ENCODE data around the gene PACRG.

The PACRG gene

DNA sequence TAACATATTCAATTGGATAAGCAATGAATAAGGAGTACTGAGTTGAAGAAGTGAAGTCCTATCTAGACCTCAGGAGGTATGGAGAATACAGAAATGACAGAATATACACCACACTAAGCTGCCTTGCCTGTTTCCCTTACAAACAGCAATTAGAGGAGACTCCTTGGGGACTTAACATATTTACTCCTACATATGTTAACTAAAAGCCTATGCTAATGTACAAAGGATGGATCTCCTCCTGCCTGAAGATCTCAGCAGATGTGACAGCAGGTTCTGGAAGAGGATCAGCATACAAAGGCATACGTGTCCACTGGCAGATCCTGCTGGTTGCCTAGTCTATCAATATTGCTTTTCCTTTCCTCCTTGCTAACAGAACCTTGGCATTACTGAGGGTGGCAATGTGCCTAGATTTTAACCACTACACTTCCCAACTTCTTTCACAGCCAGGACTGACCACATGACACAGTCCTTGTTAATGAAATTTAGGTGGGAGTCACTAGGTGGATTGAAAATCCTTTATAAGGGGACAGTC lies 29.8 kb upstream of the PACRG start:
- Histone ChIP-seq H3K27me3 (ENCODE audit: control insufficient read depth, insufficient read depth, low read length) (no peaks in the 10 kb centered on the region), H3K36me3 (ENCODE audit: control insufficient read depth, insufficient read depth, low read length) (no peaks in the 10 kb centered on the region), H3K4me1 (ENCODE audit: control insufficient read depth, insufficient read depth, low read length) (no peaks in the 10 kb centered on the region), H3K4me3 (ENCODE audit: low read length) (no peak overlapping the region), H3K9ac (ENCODE audit: low read length) (no peak overlapping the region), H3K9me3 (ENCODE audit: control insufficient read depth, low read length) (no peaks in the 10 kb centered on the region)

DNA sequence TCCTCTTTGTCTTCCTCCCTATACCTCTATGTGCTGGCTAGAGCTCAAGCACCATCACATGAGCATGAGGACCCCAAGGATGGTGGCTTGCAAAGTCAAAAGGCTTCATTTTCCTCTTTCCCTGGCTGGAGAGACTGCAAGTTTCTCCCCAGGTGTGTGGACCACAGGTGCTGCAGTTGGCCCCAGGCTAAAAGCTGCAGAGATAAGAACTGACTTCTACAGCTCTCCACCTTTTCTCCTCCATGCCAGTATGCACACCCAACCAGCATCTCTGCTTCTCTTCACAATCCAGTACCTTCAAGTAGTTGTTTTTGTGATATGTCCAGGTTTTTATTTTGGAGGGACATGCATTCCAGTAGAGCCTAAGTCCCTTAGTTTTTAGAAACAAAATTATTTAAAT lies 29.3 kb upstream of the PACRG start:
- Histone ChIP-seq H3K9me3 (ENCODE audit: control insufficient read depth, low read length) (no peaks in the 10 kb centered on the region), H3K36me3 (ENCODE audit: control insufficient read depth, insufficient read depth, low read length) (no peaks in the 10 kb centered on the region), H3K4me1 (ENCODE audit: control insufficient read depth, insufficient read depth, low read length) (no peaks in the 10 kb centered on the region), H3K4me3 (ENCODE audit: low read length) (no peak overlapping the region), H3K27me3 (ENCODE audit: control insufficient read depth, insufficient read depth, low read length) (no peaks in the 10 kb centered on the region), H3K9ac (ENCODE audit: low read length) (no peak overlapping the region)

DNA sequence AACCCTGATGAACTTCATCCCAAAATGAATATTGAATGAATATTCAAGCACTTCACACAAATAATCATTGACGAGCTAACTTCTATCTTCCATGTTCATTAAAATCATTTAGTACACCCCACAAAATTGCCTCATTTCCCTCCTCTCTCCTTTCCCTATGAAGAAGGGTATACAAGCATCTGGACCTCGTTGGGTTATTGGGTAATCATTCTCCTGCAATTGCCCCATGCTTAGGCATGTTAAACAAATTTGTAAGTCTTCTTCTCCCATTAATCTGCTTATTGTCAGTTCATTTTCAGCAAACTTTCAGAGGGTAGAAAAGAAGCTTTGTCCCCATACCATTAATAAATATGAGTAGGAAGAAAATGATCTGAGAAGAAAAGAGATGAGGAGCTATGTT lies 27.8 kb upstream of the PACRG start:
- Histone ChIP-seq H3K27me3 (ENCODE audit: control insufficient read depth, insufficient read depth, low read length) (no peaks in the 10 kb centered on the region), H3K4me3 (ENCODE audit: low read length) (no peak overlapping the region), H3K4me1 (ENCODE audit: control insufficient read depth, insufficient read depth, low read length) (no peaks in the 10 kb centered on the region), H3K9ac (ENCODE audit: low read length) (no peak overlapping the region), H3K36me3 (ENCODE audit: control insufficient read depth, insufficient read depth, low read length) (no peaks in the 10 kb centered on the region), H3K9me3 (ENCODE audit: control insufficient read depth, low read length) (no peaks in the 10 kb centered on the region)

GRCh38 chr6:162700966-162701365 lies 26.8 kb upstream of the PACRG start:
- Histone ChIP-seq H3K9me3 (ENCODE audit: control insufficient read depth, low read length) (no peaks in the 10 kb centered on the region), H3K4me1 (ENCODE audit: control insufficient read depth, insufficient read depth, low read length) (no peaks in the 10 kb centered on the region), H3K36me3 (ENCODE audit: control insufficient read depth, insufficient read depth, low read length) (no peaks in the 10 kb centered on the region), H3K27me3 (ENCODE audit: control insufficient read depth, insufficient read depth, low read length) (no peaks in the 10 kb centered on the region), H3K9ac (ENCODE audit: low read length) (no peak overlapping the region), H3K4me3 (ENCODE audit: low read length) (no peak overlapping the region)

GRCh38 chr6:162701551-162701950 lies 26.2 kb upstream of the PACRG start:
- Histone ChIP-seq H3K4me1 (ENCODE audit: control insufficient read depth, insufficient read depth, low read length) (no peaks in the 10 kb centered on the region), H3K4me3 (ENCODE audit: low read length) (no peak overlapping the region), H3K36me3 (ENCODE audit: control insufficient read depth, insufficient read depth, low read length) (no peaks in the 10 kb centered on the region), H3K9me3 (ENCODE audit: control insufficient read depth, low read length) (no peaks in the 10 kb centered on the region), H3K9ac (ENCODE audit: low read length) (no peak overlapping the region), H3K27me3 (ENCODE audit: control insufficient read depth, insufficient read depth, low read length) (no peaks in the 10 kb centered on the region)

- Histone ChIP-seq H3K27me3 (ENCODE audit: control insufficient read depth, insufficient read depth, low read length) (no peaks in the 10 kb centered on the region), H3K9me3 (ENCODE audit: control insufficient read depth, low read length) (no peaks in the 10 kb centered on the region), H3K36me3 (ENCODE audit: control insufficient read depth, insufficient read depth, low read length) (no peaks in the 10 kb centered on the region), H3K4me3 (ENCODE audit: low read length) (no peak overlapping the region), H3K4me1 (ENCODE audit: control insufficient read depth, insufficient read depth, low read length) (no peaks in the 10 kb centered on the region), H3K9ac (ENCODE audit: low read length) (no peak overlapping the region)
Measured at GRCh38 chr6:162702446-162702845, 25.3 kb upstream of the PACRG start.

GRCh38 chr6:162704001-162704400 lies 23.8 kb upstream of the PACRG start:
- H3K27me3 ChIP-seq (ENCODE audit: control insufficient read depth, insufficient read depth, low read length): no peaks in the 10 kb centered on the region

DNA sequence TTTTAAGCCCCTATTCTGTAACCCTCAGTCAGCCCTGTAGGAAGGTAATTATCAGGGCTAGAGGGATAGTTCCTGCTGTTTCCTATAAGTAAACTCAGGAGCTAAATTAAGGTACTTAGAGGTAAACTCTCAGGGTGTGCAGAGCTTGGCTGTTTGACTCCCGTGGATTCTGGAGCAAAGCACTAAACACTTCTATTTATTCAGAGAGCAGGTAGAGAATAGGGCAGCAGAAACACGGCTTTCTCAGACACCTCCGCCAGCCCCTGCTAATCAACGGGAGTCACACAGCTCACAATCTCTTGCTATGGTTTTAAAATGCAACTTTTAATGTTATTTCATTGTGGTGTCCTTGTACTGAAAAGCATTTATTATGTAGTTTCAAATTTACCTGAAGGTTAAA lies 22.0 kb upstream of the PACRG start:
- no peaks in the 10 kb centered on the region for H3K27me3 ChIP-seq (ENCODE audit: control insufficient read depth, insufficient read depth, low read length)
- H3K36me3 ChIP-seq (ENCODE audit: control insufficient read depth, insufficient read depth, low read length): no peaks in the 10 kb centered on the region
- H3K4me3 ChIP-seq (ENCODE audit: low read length): no peak overlapping the region
- H3K4me1 ChIP-seq (ENCODE audit: control insufficient read depth, insufficient read depth, low read length): no peaks in the 10 kb centered on the region
- H3K9ac ChIP-seq (ENCODE audit: low read length): no peak overlapping the region
- H3K9me3 ChIP-seq (ENCODE audit: control insufficient read depth, low read length): no peaks in the 10 kb centered on the region

More at GRCh38 chr6:162704001-162704400, 23.8 kb upstream of the PACRG start:
- no peaks in the 10 kb centered on the region for H3K36me3 ChIP-seq (ENCODE audit: control insufficient read depth, insufficient read depth, low read length)
- no peaks in the 10 kb centered on the region for H3K9me3 ChIP-seq (ENCODE audit: control insufficient read depth, low read length)
- no peaks in the 10 kb centered on the region for H3K4me1 ChIP-seq (ENCODE audit: control insufficient read depth, insufficient read depth, low read length)
- no peak overlapping the region for H3K4me3 ChIP-seq (ENCODE audit: low read length)
- H3K9ac ChIP-seq (ENCODE audit: low read length): no peak overlapping the region

DNA sequence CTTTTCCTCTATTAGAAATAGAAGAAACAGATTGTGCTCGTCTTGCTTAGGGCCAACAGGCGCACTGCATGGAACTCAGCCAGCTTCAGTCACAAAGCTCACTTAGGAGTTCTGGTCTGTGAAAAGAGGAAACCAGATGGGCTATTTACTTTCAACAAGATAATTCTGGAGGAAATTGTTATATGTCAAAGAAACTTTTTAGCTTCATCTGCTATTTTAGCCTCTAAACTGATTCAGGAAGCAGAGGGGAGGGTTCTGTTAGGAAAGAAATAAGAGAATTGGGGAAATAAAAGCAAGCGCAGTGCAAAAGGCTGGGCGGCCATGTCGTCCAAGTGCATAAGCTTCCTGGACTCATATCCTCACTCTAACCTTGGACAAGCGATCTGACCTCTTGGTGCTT lies 21.5 kb upstream of the PACRG start:
- no peak overlapping the region for H3K9ac ChIP-seq (ENCODE audit: low read length)

DNA sequence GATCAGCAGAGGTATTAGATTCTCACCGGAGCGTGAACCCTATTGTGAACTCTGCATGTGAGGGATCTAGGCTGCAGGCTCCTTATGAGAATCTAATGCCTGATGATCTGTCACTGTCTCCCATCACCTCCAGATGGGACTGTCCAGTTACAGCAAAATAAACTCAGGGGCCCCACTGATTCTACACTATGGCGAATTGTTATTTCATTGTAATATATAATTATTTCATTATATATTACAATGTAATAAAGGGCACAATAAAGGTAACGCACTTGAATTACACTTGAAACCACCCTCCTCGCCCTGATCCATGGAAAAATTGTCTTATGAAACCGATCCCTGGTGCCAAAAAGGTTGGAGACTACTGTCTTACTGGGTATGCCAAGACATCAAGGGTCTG lies 18.8 kb upstream of the PACRG start:
- Histone ChIP-seq H3K4me3 (ENCODE audit: low read length) (no peak overlapping the region), H3K9ac (ENCODE audit: low read length) (no peak overlapping the region), H3K27me3 (ENCODE audit: control insufficient read depth, insufficient read depth, low read length) (no peaks in the 10 kb centered on the region), H3K36me3 (ENCODE audit: control insufficient read depth, insufficient read depth, low read length) (no peaks in the 10 kb centered on the region), H3K9me3 (ENCODE audit: control insufficient read depth, low read length) (no peaks in the 10 kb centered on the region), H3K4me1 (ENCODE audit: control insufficient read depth, insufficient read depth, low read length) (no peaks in the 10 kb centered on the region)

More for the DNA sequence above, 21.5 kb upstream of the PACRG start:
- Histone ChIP-seq H3K4me1 (ENCODE audit: control insufficient read depth, insufficient read depth, low read length) (no peaks in the 10 kb centered on the region), H3K4me3 (ENCODE audit: low read length) (no peak overlapping the region), H3K27me3 (ENCODE audit: control insufficient read depth, insufficient read depth, low read length) (no peaks in the 10 kb centered on the region), H3K9me3 (ENCODE audit: control insufficient read depth, low read length) (no peaks in the 10 kb centered on the region), H3K36me3 (ENCODE audit: control insufficient read depth, insufficient read depth, low read length) (no peaks in the 10 kb centered on the region)

DNA sequence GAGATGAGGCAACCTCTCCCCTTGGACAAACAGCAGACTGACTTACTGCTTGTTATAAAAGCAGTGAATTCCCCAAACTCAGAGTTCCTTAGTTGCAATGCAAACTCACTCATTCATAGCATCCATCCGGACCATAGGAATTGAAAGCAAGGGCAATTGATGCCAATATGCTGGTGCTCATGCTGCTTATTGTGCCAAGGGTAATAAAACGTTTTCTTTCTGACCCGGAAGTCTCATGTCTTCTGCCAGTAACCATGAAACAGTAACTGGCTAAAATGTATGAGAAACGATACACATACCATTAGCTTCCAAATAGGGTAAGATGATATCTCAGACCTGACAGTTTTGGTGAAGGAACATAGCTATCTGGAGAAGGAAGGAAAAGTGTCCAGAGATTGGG lies 18.3 kb upstream of the PACRG start:
- H3K27me3 ChIP-seq (ENCODE audit: control insufficient read depth, insufficient read depth, low read length): no peaks in the 10 kb centered on the region
- no peak overlapping the region for H3K9ac ChIP-seq (ENCODE audit: low read length)
- no peaks in the 10 kb centered on the region for H3K36me3 ChIP-seq (ENCODE audit: control insufficient read depth, insufficient read depth, low read length)
- H3K9me3 ChIP-seq (ENCODE audit: control insufficient read depth, low read length): no peaks in the 10 kb centered on the region
- H3K4me3 ChIP-seq (ENCODE audit: low read length): no peak overlapping the region
- H3K4me1 ChIP-seq (ENCODE audit: control insufficient read depth, insufficient read depth, low read length): no peaks in the 10 kb centered on the region

GRCh38 chr6:162710419-162710818 lies 17.4 kb upstream of the PACRG start:
- H3K4me1 ChIP-seq (ENCODE audit: control insufficient read depth, insufficient read depth, low read length): no peaks in the 10 kb centered on the region
- no peaks in the 10 kb centered on the region for H3K9me3 ChIP-seq (ENCODE audit: control insufficient read depth, low read length)
- no peaks in the 10 kb centered on the region for H3K27me3 ChIP-seq (ENCODE audit: control insufficient read depth, insufficient read depth, low read length)
- no peaks in the 10 kb centered on the region for H3K36me3 ChIP-seq (ENCODE audit: control insufficient read depth, insufficient read depth, low read length)
- no peak overlapping the region for H3K4me3 ChIP-seq (ENCODE audit: low read length)
- H3K9ac ChIP-seq (ENCODE audit: low read length): no peak overlapping the region

GRCh38 chr6:162710936-162711335 lies 16.8 kb upstream of the PACRG start:
- Histone ChIP-seq H3K9ac (ENCODE audit: low read length) (no peak overlapping the region), H3K4me3 (ENCODE audit: low read length) (no peak overlapping the region), H3K36me3 (ENCODE audit: control insufficient read depth, insufficient read depth, low read length) (no peaks in the 10 kb centered on the region), H3K9me3 (ENCODE audit: control insufficient read depth, low read length) (no peaks in the 10 kb centered on the region), H3K27me3 (ENCODE audit: control insufficient read depth, insufficient read depth, low read length) (no peaks in the 10 kb centered on the region), H3K4me1 (ENCODE audit: control insufficient read depth, insufficient read depth, low read length) (no peaks in the 10 kb centered on the region)
